C4-2B (cell line): ENCODE results near the gene CCDC186.

Source experiments
- ZFX ChIP-seq: fragments of 450-650 bp; IDR thresholded peaks from 2 replicates; pipeline ENCODE4 v1.6.1; 2017
- TF ChIP-seq, protein P1 (sequence below): fragments of 450-650 bp; conservative IDR thresholded peaks from 2 replicates; pipeline ENCODE4 v1.5.1; 2017; ENCODE audit warnings: mild to moderate bottlenecking

DNA sequence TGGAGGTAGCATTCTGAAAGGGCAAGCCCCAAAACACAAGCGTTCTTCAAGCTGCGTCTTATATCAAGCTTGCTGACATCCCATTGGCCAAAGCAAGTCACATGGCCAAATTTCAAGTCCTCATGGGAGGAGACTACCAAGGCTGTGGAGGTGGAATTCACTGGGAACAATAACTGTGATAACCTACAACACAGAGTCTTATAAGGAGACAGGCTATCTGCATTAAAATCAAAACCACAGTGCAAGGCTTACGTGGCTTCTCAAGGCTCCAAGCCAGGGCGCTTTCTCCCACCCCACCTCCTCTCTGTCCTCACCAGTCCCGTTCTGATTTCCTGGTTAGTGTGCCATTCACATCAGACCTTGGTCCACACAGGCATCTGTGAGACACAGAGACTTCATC is 91.0 kb downstream of the CCDC186 start:
- TF ChIP-seq, protein P1, sequence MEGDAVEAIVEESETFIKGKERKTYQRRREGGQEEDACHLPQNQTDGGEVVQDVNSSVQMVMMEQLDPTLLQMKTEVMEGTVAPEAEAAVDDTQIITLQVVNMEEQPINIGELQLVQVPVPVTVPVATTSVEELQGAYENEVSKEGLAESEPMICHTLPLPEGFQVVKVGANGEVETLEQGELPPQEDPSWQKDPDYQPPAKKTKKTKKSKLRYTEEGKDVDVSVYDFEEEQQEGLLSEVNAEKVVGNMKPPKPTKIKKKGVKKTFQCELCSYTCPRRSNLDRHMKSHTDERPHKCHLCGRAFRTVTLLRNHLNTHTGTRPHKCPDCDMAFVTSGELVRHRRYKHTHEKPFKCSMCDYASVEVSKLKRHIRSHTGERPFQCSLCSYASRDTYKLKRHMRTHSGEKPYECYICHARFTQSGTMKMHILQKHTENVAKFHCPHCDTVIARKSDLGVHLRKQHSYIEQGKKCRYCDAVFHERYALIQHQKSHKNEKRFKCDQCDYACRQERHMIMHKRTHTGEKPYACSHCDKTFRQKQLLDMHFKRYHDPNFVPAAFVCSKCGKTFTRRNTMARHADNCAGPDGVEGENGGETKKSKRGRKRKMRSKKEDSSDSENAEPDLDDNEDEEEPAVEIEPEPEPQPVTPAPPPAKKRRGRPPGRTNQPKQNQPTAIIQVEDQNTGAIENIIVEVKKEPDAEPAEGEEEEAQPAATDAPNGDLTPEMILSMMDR, result no peak
- no peak for TF ChIP-seq ZFX
